GM12878 (cell line): ENCODE results near the gene ZNF341. TPM values are rescaled to one million over a fixed set of nuclear protein-coding genes. Genes with fewer than 3 reads are reported as not detected.

Source experiments
- BCLAF1 ChIP-seq: fragments of 450-650 bp; IDR thresholded peaks from 2 replicates; pipeline ENCODE4 v1.6.1; 2017; ENCODE audit warnings: antibody characterized with exemption, mild to moderate bottlenecking, moderate library complexity
- CBFB ChIP-seq: IDR thresholded peaks from 2 replicates; pipeline ENCODE4 v1.6.1; 2016; ENCODE audit warnings: antibody characterized with exemption, low read depth
- EP300 ChIP-seq, 2 experiments: fragments of 150-350 bp in 1 of 2; IDR thresholded peaks; 2 replicates each; pipeline ENCODE4 v1.6.1; 2011 to 2012; ENCODE audit warnings: low read depth in 2 of 2, low read length in 2 of 2, borderline replicate concordance in 1 of 2, improper control_type of control experiment in 1 of 2, inconsistent platforms in 1 of 2; ENCODE audit not compliant: control insufficient read depth in 1 of 2
- HCFC1 ChIP-seq: fragments of 150-350 bp; IDR thresholded peaks from 2 replicates; pipeline ENCODE4 v1.6.1; 2014; ENCODE audit warnings: low read length
- HDAC6 ChIP-seq: fragments of 200-600 bp; sonication (generic); IDR thresholded peaks from one replicate; pipeline ENCODE4 v1.8.0; 2017; ENCODE audit warnings: antibody characterized with exemption; ENCODE audit not compliant: unreplicated experiment
- MEF2B ChIP-seq: fragments of 450-650 bp; IDR thresholded peaks from 2 replicates; pipeline ENCODE4 v1.6.1; 2018; ENCODE audit warnings: mild to moderate bottlenecking, moderate library complexity; ENCODE audit not compliant: partially characterized antibody, poor library complexity, severe bottlenecking
- MYC ChIP-seq: IDR thresholded peaks from 2 replicates; pipeline ENCODE4 v1.6.1; 2011; ENCODE audit warnings: mild to moderate bottlenecking, low read length, moderate library complexity, inconsistent platforms; ENCODE audit not compliant: insufficient read depth, insufficient replicate concordance, insufficient read length, severe bottlenecking
- NR2C1 ChIP-seq: fragments of 450-650 bp; IDR thresholded peaks from 2 replicates; pipeline ENCODE4 v1.6.1; 2017; ENCODE audit warnings: antibody characterized with exemption, mild to moderate bottlenecking, moderate library complexity
- RAD21 ChIP-seq: IDR thresholded peaks from 2 replicates; pipeline ENCODE4 v1.6.1; 2011; ENCODE audit warnings: mild to moderate bottlenecking, low read depth, low read length, moderate library complexity; ENCODE audit not compliant: insufficient read depth
- RUNX3 ChIP-seq: IDR thresholded peaks from 2 replicates; pipeline ENCODE4 v1.6.1; 2012; ENCODE audit warnings: low read length, inconsistent platforms
- SIN3A ChIP-seq: IDR thresholded peaks from 2 replicates; pipeline ENCODE4 v1.6.1; 2012; ENCODE audit warnings: low read depth, low read length, improper control_type of control experiment
- SRF ChIP-seq, 2 experiments: IDR thresholded peaks; 2 replicates each; pipeline ENCODE4 v1.6.1; 2011; ENCODE audit warnings: low read depth in 2 of 2, low read length in 2 of 2, mild to moderate bottlenecking in 1 of 2, moderate library complexity in 1 of 2
- ZBED1 ChIP-seq: IDR thresholded peaks from 2 replicates; pipeline ENCODE4 v1.6.1; 2016; ENCODE audit warnings: borderline replicate concordance
- ZBTB33 ChIP-seq: fragments of 450-650 bp; IDR thresholded peaks from 2 replicates; pipeline ENCODE4 v1.6.1; 2017; ENCODE audit warnings: mild to moderate bottlenecking
- ZNF207 ChIP-seq: fragments of 450-650 bp; IDR thresholded peaks from 2 replicates; pipeline ENCODE4 v1.6.1; 2014; ENCODE audit warnings: antibody characterized with exemption, mild to moderate bottlenecking, borderline replicate concordance
- ZNF24 ChIP-seq: fragments of 450-650 bp; IDR thresholded peaks from 2 replicates; pipeline ENCODE4 v1.6.1; 2017; ENCODE audit warnings: antibody characterized with exemption, mild to moderate bottlenecking
- ZNF622 ChIP-seq: fragments of 450-650 bp; IDR thresholded peaks from 2 replicates; pipeline ENCODE4 v1.6.1; 2017; ENCODE audit warnings: mild to moderate bottlenecking, inconsistent platforms
- ZNF687 ChIP-seq: fragments of 450-650 bp; IDR thresholded peaks from 2 replicates; pipeline ENCODE4 v1.6.1; 2017; ENCODE audit warnings: mild to moderate bottlenecking, moderate library complexity
- polyA plus RNA-seq, 11 experiments: library from polyadenylated mRNA; depleted of rRNA in 4 of 11; unstranded in 6 of 11; stranded (reverse) in 5 of 11; fragments of >200 nt; fragmentation: Nextera tagmentation in 4 of 11; fragmentation: Illumina TruSeq in 1 of 11; extraction: Ambion mirVana in 4 of 11; extraction: Trizol in 1 of 11; gene quantifications; 1 replicate in 1 of 11; 2 replicates in 10 of 11; pipeline versions ENCODE4 v1.2.1 to v1.2.3, GENCODE V29; 2011 to 2016; ENCODE audit warnings: inconsistent platforms in 2 of 11, missing spikeins in 2 of 11, low read depth in 1 of 11
- total RNA-seq, 4 experiments: library from RNA; depleted of rRNA in 3 of 4; stranded (reverse); fragments of >200 nt in 3 of 4; fragmentation: Illumina TruSeq in 1 of 4; extraction: Trizol in 1 of 4; gene quantifications; 2 replicates each; pipeline versions ENCODE4 v1.2.1 to v1.2.3, GENCODE V29; 2013 to 2021

The ZNF341 gene
- total and polyA plus RNA-seq, 10 of the 15 experiments (the other 5 are each of a cell fraction or from before 2014, with no cell fraction given): 0.18 to 5.0 (median 2.6) TPM

GRCh38 chr20:33810885-33811775, 79.3 kb downstream of the ZNF341 start, which contains the start of gene CHMP4B (continued):
- TF ChIP-seq MYC (no peak), ZNF24 (0 out of 2 replicates have a peak, but pooled peaks have one; percentile 15), ZNF622 (no peak), CBFB (no peak; the same call in 1 of the 2 replicates), ZNF687 (peak; percentile 56; the same call in 1 of the 2 replicates), RUNX3 (peak; percentile 67), ZNF207 (peak; percentile 57; the same call in 1 of the 2 replicates), NR2C1 (peak; percentile 100), SRF (IDR thresholded peaks at IDR 0.05; ENCODE audit: low read depth in 2 of 2, low read length in 2 of 2) (peak in 1 of 2 experiments; percentile 84; a peak in 2 of 4 replicates), ZBTB33 (no peak), HCFC1 (peak; percentile 100), EP300 (IDR thresholded peaks at IDR 0.05; ENCODE audit: borderline replicate concordance in 1 of 2, control insufficient read depth in 1 of 2, low read depth in 2 of 2, low read length in 2 of 2) (no peak), BCLAF1 (0 out of 2 replicates have a peak, but pooled peaks have one; percentile 31), RAD21 (no peak), HDAC6 (no peak), MEF2B (no peak), SIN3A (peak; percentile 77; the same call in 1 of the 2 replicates), ZBED1 (no peak)
